Dermis microvascular lymphatic vessel endothelial cell (primary cell): Measurements from ENCODE around the gene TIMM8A. TPM values are rescaled to one million over a fixed set of nuclear protein-coding genes. Genes with fewer than 3 reads are reported as not detected.
A peak's percentile ranks its signal among the peaks of the same experiment; 100 is the strongest.
"Not testable (repeated sequence)": the region's sequence is repeated elsewhere in the genome, so short reads cannot be mapped to it uniquely, and the experiment has no call there.

ENCODE experiments used
- DNase-seq, 2 donors: peaks; one replicate each; pipeline versions ENCODE4 v3.0.0 to v3.0.0-alpha.2; 2010; ENCODE audit warnings: low read depth in 2 of 2
- total RNA-seq: library from RNA; depleted of rRNA; stranded (reverse); fragments of >200 nt; gene quantifications from 2 replicates; pipeline ENCODE4 v1.2.1, GENCODE V29; 2014

The TIMM8A gene
- total RNA-seq, 1 donor from 2014 or later: 2.4 TPM

GRCh38 chrX:101360390-101360789 lies 11.8 kb upstream of the TIMM8A start:
- DNase-seq: no peak

- DNase-seq: no peak
Observed at GRCh38 chrX:101359966-101360365, 11.4 kb upstream of the TIMM8A start.

GRCh38 chrX:101357166-101357795 lies 8.7 kb upstream of the TIMM8A start:
- DNase-seq: peak in 1 of 2 donors; percentile 1

- no peak for DNase-seq
Observed at GRCh38 chrX:101349193-101349562, 636 bp upstream of the TIMM8A start.

GRCh38 chrX:101347859-101348451 lies 587 bp downstream of the TIMM8A start:
- peak in 1 of 2 donors; percentile 6 for DNase-seq

- DNase-seq: no peak
Observed at GRCh38 chrX:101337776-101338271, 10.7 kb downstream of the TIMM8A start.

- not testable (repeated sequence) for DNase-seq
Observed at GRCh38 chrX:101334310-101334709, 14.2 kb downstream of the TIMM8A start.

GRCh38 chrX:101326600-101326999 lies 21.9 kb downstream of the TIMM8A start:
- not testable (repeated sequence) for DNase-seq

- DNase-seq: no peak
Observed at GRCh38 chrX:101303790-101304189, 44.8 kb downstream of the TIMM8A start.

Other genes with a start within 250 kb of the TIMM8A start
- under 0.01 and 0.13 TPM in 2 replicates for gene DRP2, start 129.0 kb downstream of the TIMM8A start, total RNA-seq
- gene TAF7L, start 57.4 kb downstream of the TIMM8A start, total RNA-seq: 0.13 TPM in 1 of 2 replicates, not detected in the other
- under 0.01 TPM in 1 of 2 replicates, not detected in the other for gene BTK, start 37.4 kb upstream of the TIMM8A start, total RNA-seq
- 206 and 253 TPM in 2 replicates for gene RPL36A, start 42.3 kb upstream of the TIMM8A start, total RNA-seq
- gene GLA, start 59.2 kb upstream of the TIMM8A start, total RNA-seq: 23.3 and 24.4 TPM in 2 replicates
- gene HNRNPH2, start 59.5 kb upstream of the TIMM8A start, total RNA-seq: 75.9 and 81.4 TPM in 2 replicates
- gene ARMCX4, start 136.7 kb upstream of the TIMM8A start, total RNA-seq: 3.3 and 3.4 TPM in 2 replicates
- gene ARMCX1, start 201.8 kb upstream of the TIMM8A start, total RNA-seq: 48.2 and 49.3 TPM in 2 replicates